ENCODE results near the gene TRAM2. TPM values are rescaled to one million over a fixed set of nuclear protein-coding genes. Genes with fewer than 3 reads are reported as not detected.

TRAM2 gene
- total RNA-seq, 2 donors from 2014 or later, result 8.6 to 8.9 TPM

- Mint-ChIP-seq H3K4me1 (peaks cover 33% of the 10 kb centered on the region), H3K4me3 (no peak overlapping the region), H3K27ac (no peak overlapping the region), H3K36me3 (ENCODE audit: low read depth) (peaks cover 8% of the 10 kb centered on the region), H3K27me3 (no peaks in the 10 kb centered on the region)
- ATAC-seq (no peak), DNase-seq (no peak)
- H3K9me3 ChIP-seq (ENCODE audit: control insufficient read depth, low read length, poor library complexity, severe bottlenecking), result no peaks in the 10 kb centered on the region
These were observed 32.1 kb downstream of the TRAM2 start for GRCh38 chr6:52544602-52545405.

- Mint-ChIP-seq H3K27me3 (no peaks in the 10 kb centered on the region), H3K36me3 (ENCODE audit: low read depth) (peaks cover 8% of the 10 kb centered on the region), H3K4me3 (no peak overlapping the region), H3K4me1 (peaks cover 30% of the 10 kb centered on the region), H3K27ac (no peak overlapping the region)
- DNase-seq (no peak), ATAC-seq (no peak)
- H3K9me3 ChIP-seq (ENCODE audit: control insufficient read depth, low read length, poor library complexity, severe bottlenecking), result no peaks in the 10 kb centered on the region
These were observed 32.9 kb downstream of the TRAM2 start for GRCh38 chr6:52543729-52544601.

GRCh38 chr6:52543262-52543661 lies 33.6 kb downstream of the TRAM2 start:
- H3K36me3 Mint-ChIP-seq (ENCODE audit: low read depth), result peaks cover 7% of the 10 kb centered on the region
- peaks cover 29% of the 10 kb centered on the region for H3K4me1 Mint-ChIP-seq
- H3K4me3 Mint-ChIP-seq, result no peak overlapping the region
- no peaks in the 10 kb centered on the region for H3K27me3 Mint-ChIP-seq
- ATAC-seq (no peak), DNase-seq (no peak)
- H3K27ac Mint-ChIP-seq, result no peak overlapping the region
- no peaks in the 10 kb centered on the region for H3K9me3 ChIP-seq (ENCODE audit: control insufficient read depth, low read length, poor library complexity, severe bottlenecking)

- H3K36me3 Mint-ChIP-seq (ENCODE audit: low read depth), result peaks cover under 1% of the 10 kb centered on the region
- no peak for DNase-seq
- H3K27me3 Mint-ChIP-seq, result no peaks in the 10 kb centered on the region
- ATAC-seq, result no peak
- no peaks in the 10 kb centered on the region for H3K9me3 ChIP-seq (ENCODE audit: control insufficient read depth, low read length, poor library complexity, severe bottlenecking)
- H3K4me1 Mint-ChIP-seq, result peaks cover 33% of the 10 kb centered on the region
- no peak overlapping the region for H3K4me3 Mint-ChIP-seq
- peak overlapping the region; percentile 29 for H3K27ac Mint-ChIP-seq
These were observed 35.7 kb downstream of the TRAM2 start for GRCh38 chr6:52541135-52541534.

DNA sequence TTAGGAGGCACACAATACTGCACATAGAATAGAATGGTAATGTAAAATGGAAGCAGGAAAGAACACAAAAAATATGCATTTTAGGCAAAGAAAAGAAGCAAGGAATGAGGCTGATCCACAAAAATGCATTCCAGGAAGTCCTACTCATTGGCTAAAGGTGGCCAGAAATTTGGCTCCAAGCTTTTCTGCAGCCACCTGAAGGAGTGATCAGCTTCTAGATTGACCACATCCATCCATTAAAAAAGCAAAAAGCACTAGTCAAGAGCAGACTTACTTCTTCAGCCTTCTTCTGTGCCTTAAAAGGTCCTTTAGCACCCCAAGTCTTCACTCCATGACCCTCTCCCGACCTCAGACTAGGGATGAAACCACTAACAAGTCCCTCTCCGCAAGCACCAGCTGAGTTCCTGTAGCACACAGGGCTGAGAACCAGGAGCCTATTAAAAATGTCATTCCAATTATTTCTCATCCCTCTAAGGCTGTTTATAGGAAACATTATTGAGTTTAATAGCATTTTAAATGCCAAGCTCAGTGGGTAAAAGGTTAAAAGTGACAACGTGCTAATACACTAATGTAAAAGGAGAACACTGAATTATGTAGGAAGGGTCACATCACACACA lies 36.5 kb downstream of the TRAM2 start:
- H3K9me3 ChIP-seq (ENCODE audit: control insufficient read depth, low read length, poor library complexity, severe bottlenecking), result no peaks in the 10 kb centered on the region
- Mint-ChIP-seq H3K27ac (peak overlapping the region; percentile 29), H3K4me1 (peaks cover 34% of the 10 kb centered on the region), H3K27me3 (no peaks in the 10 kb centered on the region), H3K36me3 (ENCODE audit: low read depth) (peaks cover 3% of the 10 kb centered on the region), H3K4me3 (no peak overlapping the region)
- DNase-seq (no peak), ATAC-seq (no peak)

DNA sequence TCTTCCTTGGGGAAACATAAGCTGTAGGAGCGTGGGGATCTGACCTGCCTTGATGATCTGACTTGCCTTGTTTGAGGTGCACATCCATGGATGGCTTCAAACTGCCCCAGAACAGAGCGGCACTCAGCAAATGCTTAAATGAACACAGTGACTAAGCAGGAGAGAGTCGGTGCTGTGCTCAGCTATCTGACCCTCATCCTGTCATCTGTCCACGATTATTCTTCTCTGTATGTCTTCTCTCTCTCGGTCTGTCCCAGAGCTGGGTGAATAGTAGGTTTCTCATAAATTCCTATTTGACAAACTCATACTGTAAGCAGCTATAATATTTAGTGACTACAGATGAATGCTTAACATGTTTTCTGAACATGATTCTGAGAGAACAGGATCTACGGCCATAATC lies 37.3 kb downstream of the TRAM2 start:
- Mint-ChIP-seq H3K4me3 (no peak overlapping the region), H3K27ac (no peak overlapping the region), H3K36me3 (ENCODE audit: low read depth) (peaks cover 3% of the 10 kb centered on the region), H3K4me1 (peaks cover 37% of the 10 kb centered on the region), H3K27me3 (no peaks in the 10 kb centered on the region)
- no peaks in the 10 kb centered on the region for H3K9me3 ChIP-seq (ENCODE audit: control insufficient read depth, low read length, poor library complexity, severe bottlenecking)
- ATAC-seq, result no peak
- DNase-seq, result no peak

- Mint-ChIP-seq H3K27ac (peak overlapping the region; percentile 81), H3K4me1 (peaks cover 34% of the 10 kb centered on the region)
These were observed 37.9 kb downstream of the TRAM2 start for GRCh38 chr6:52538901-52539354.

DNA sequence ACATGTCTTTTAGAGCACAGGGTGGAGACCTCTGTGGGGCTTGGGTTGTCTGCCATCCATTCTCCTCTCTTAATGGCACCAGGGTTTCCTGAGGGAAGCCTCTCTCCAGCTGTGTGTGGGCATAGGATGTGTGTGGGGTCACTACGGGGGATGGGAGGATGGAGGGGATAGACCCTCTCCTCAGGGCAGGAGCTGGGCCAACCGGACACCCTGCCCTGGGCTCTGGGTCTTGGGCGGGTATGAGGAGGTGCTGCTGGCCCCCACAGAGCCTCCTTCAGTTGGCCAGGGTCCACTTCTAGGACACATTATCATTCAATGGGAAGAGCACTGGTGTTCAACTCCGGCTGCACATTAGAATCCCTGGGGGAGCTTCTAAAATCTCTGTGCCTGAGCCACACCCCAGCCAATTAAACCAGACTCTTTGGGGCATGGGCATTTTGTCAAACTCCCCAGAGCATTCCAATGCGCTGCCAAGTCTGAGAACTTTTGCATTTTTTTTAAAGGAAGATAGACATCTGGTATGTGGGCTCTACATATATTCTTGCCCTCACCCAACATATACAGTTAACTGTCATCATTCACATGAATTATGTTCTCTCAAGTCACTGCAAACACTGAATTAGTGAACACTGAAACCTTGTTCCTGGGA lies 38.5 kb downstream of the TRAM2 start:
- Mint-ChIP-seq H3K27me3 (no peaks in the 10 kb centered on the region), H3K27ac (peak overlapping the region; percentile 81), H3K4me3 (no peak overlapping the region)

More at GRCh38 chr6:52538901-52539354, 37.9 kb downstream of the TRAM2 start:
- ATAC-seq (no peak), DNase-seq (no peak)
- Mint-ChIP-seq H3K4me3 (no peak overlapping the region), H3K27me3 (no peaks in the 10 kb centered on the region), H3K36me3 (ENCODE audit: low read depth) (peaks cover 5% of the 10 kb centered on the region)
- H3K9me3 ChIP-seq (ENCODE audit: control insufficient read depth, low read length, poor library complexity, severe bottlenecking), result no peaks in the 10 kb centered on the region

DNA sequence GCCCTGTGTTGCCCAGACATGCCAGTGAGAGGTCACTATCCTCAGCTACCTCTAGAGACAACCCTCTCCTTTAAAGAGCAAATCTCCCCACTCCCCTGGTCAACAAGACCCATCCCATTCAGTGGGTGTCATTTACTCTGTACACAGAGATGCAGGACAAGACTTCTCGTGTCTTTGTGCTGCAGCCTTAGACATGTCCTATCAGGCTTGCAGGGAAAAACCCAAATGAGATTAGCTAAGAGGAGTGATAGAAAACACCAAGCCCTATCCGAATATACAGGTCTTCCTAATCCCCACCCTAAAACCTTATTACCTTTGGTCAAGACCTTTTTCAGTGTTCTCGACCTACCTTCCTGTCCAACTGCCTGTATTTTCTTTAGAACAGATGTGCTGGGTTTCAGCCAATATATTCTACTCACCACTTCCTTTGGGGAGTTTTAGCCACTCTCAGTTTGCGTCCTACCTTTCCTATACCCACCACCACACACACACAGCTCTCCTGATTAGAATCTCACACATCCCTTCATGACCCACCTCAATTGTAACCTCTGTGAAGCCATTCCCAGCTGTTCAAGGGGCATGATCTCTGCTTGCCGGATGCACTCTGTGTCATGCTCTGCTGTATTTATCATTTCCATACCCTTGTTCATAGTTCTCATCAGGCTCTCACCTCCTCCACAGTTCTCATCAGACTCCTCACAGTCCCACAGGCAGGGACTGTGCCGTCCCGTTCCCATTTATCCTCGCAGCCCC lies 39.7 kb downstream of the TRAM2 start:
- H3K4me3 Mint-ChIP-seq, result peak overlapping the region; percentile 67
- DNase-seq (no peak), ATAC-seq (peak; percentile 39)
- peak overlapping the region; percentile 81 for H3K27ac Mint-ChIP-seq
- no peaks in the 10 kb centered on the region for H3K9me3 ChIP-seq (ENCODE audit: control insufficient read depth, low read length, poor library complexity, severe bottlenecking)
- H3K4me1 Mint-ChIP-seq, result peaks cover 34% of the 10 kb centered on the region
- H3K36me3 Mint-ChIP-seq (ENCODE audit: low read depth), result peaks cover 5% of the 10 kb centered on the region
- H3K27me3 Mint-ChIP-seq, result no peaks in the 10 kb centered on the region

More for the DNA sequence above, 38.5 kb downstream of the TRAM2 start:
- Mint-ChIP-seq H3K4me1 (peaks cover 34% of the 10 kb centered on the region), H3K36me3 (ENCODE audit: low read depth) (peaks cover 5% of the 10 kb centered on the region)
- DNase-seq (no peak), ATAC-seq (no peak)
- H3K9me3 ChIP-seq (ENCODE audit: control insufficient read depth, low read length, poor library complexity, severe bottlenecking), result no peaks in the 10 kb centered on the region

DNA sequence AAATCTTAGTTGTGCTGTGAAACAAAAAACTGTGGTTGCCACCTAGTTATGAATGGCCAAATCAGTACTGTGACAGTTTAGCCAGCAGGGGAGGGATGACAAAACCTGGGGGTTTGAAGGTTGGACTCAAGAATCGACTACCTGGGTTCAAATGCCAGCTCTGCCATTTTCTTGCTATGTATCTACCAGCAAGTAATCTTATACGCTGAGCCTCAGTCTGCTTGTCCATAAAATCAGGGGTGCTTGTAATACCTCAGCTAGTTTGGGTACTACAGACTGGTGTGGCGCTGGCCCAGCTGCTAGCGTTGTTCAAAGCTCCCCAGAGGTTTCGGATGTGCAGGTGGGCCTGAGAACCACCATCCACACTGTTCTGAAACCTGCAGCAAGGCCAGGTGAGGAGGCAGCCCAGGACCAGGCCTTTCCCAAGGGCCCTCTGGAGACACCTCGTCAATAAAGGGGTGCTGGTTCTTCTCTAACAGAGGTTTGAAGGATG lies 40.4 kb downstream of the TRAM2 start:
- DNase-seq (no peak), ATAC-seq (no peak)
- H3K36me3 Mint-ChIP-seq (ENCODE audit: low read depth), result peaks cover 5% of the 10 kb centered on the region
- peak overlapping the region; percentile 81 for H3K27ac Mint-ChIP-seq
- H3K4me3 Mint-ChIP-seq, result peak overlapping the region; percentile 12
- no peaks in the 10 kb centered on the region for H3K27me3 Mint-ChIP-seq
- H3K9me3 ChIP-seq (ENCODE audit: control insufficient read depth, low read length, poor library complexity, severe bottlenecking), result no peaks in the 10 kb centered on the region
- H3K4me1 Mint-ChIP-seq, result peaks cover 36% of the 10 kb centered on the region

DNA sequence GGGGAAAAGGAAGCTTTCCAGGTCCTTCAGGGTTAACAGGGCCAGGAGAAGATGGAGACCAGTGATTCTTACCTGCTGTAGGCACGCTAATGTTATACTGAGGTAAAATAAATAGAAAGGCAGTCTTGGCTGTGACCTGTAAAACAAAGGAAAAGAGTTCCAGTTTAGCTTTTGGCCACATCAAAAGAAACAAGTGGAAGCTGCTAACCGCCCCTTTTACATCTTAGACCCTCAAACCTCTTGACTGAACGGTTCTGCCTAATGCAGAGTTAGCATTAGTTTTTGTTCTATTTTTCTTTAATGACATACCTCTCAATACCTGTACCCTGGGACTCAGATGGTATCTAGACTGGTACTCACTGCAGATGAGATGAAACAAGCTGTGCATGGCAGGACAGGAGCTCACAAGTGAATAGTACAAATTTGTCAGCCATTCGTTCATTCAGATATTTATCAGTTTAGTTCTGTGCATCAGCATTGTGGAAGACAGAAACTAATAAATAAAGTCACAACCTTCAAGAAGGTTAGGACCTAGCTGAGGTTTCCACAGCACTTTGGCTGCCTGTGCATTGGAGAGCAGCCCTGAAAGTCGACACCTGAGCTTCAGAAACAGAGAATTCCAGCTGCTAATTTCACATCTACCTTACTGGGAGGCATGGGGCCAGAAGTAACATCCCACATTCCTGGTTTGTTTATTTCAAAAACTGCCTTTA lies 41.0 kb downstream of the TRAM2 start:
- no peaks in the 10 kb centered on the region for H3K9me3 ChIP-seq (ENCODE audit: control insufficient read depth, low read length, poor library complexity, severe bottlenecking)
- Mint-ChIP-seq H3K4me3 (peak overlapping the region; percentile 59), H3K4me1 (peaks cover 37% of the 10 kb centered on the region), H3K27me3 (no peaks in the 10 kb centered on the region), H3K27ac (peak overlapping the region; percentile 47), H3K36me3 (ENCODE audit: low read depth) (peaks cover 5% of the 10 kb centered on the region)
- peak; percentile 40 for ATAC-seq
- no peak for DNase-seq

All from T-helper 17 cell (primary cell).